K562 (cell line): ENCODE data around the gene C21orf58. TPM values are rescaled to one million over a fixed set of nuclear protein-coding genes. Genes with fewer than 3 reads are reported as not detected.

Source experiments
- ATAC-seq: fragments of 200-7000 bp; cut with Tn5 transposase; 3 replicates; pipeline ENCODE4 v1.9.1; 2020; ENCODE audit warnings: moderate library complexity
- BruUV-seq: library from RNA; stranded (reverse); fragments of 400-500 nt; replicated peaks from 2 replicates; lab custom pipeline; 2021; lab: Mats Ljungman, UMichigan
- CTCF ChIA-PET: fragments of 300-600 bp; formaldehyde crosslinking; extraction: SDS; loops from one replicate; lab custom pipeline; 2021; ENCODE audit warnings: low intra/inter-chr PET ratio; lab: Yijun Ruan, JAX
- POLR2A ChIA-PET: fragments of 300-600, 350-650 bp; sonication (Branson Sonifier 250); formaldehyde crosslinking; extraction: SDS; loops from one replicate; lab custom pipeline; 2021; ENCODE audit warnings: antibody characterized with exemption, inconsistent platforms; lab: Yijun Ruan, JAX
- DNase-seq, 4 experiments: peaks; one replicate each; pipeline versions ENCODE4 v3.0.0 to v3.0.0-alpha.2; 2011 to 2018; ENCODE audit warnings: low spot score in 3 of 4, mixed read lengths in 3 of 4; ENCODE audit errors: extremely low read depth in 1 of 4
- FAIRE-seq: peaks from 2 replicates; lab custom pipeline; 2011; peaks lifted over from hg19 to GRCh38; lab: Jason Lieb, UNC
- H2AFZ ChIP-seq: 2 replicates; pipeline ENCODE4 v1.6.0; 2011; ENCODE audit warnings: low read depth, low read length, control low read depth, inconsistent platforms
- H3K27ac ChIP-seq: fragments of 200-600 bp; 3 replicates; pipeline ENCODE4 v1.8.0; 2011; ENCODE audit warnings: low read depth, mild to moderate bottlenecking, control low read depth, inconsistent platforms, low read length, moderate library complexity, mixed read lengths; ENCODE audit errors: extremely low read depth
- H3K27me3 ChIP-seq, 2 experiments: fragments of 300-600 bp in 1 of 2; 2 replicates in 1 of 2; 3 replicates in 1 of 2; pipeline versions ENCODE4 v1.6.0 to v1.8.0; 2011; ENCODE audit warnings: inconsistent platforms in 2 of 2, low read length in 2 of 2, mild to moderate bottlenecking in 1 of 2, mixed read lengths in 1 of 2, moderate library complexity in 1 of 2; ENCODE audit not compliant: control insufficient read depth in 2 of 2, insufficient read depth in 2 of 2
- H3K36me3 ChIP-seq: fragments of 300-600 bp; 3 replicates; pipeline ENCODE4 v1.8.0; 2011; ENCODE audit warnings: mild to moderate bottlenecking, low read length, inconsistent platforms; ENCODE audit not compliant: control insufficient read depth, insufficient read depth
- H3K4me1 ChIP-seq, 2 experiments: fragments of 200-600 bp in 1 of 2; replicated peaks in 1 of 2; 2 replicates in 1 of 2; 3 replicates in 1 of 2; pipeline versions ENCODE4 v1.5.1 to v1.8.0; 2011; ENCODE audit warnings: inconsistent platforms in 2 of 2, low read length in 2 of 2, mild to moderate bottlenecking in 1 of 2, mixed read lengths in 1 of 2, moderate library complexity in 1 of 2; ENCODE audit not compliant: control insufficient read depth in 2 of 2, insufficient read depth in 2 of 2
- H3K4me2 ChIP-seq: 2 replicates; pipeline ENCODE4 v1.6.1; 2011; ENCODE audit warnings: low read length, control low read depth, inconsistent platforms, mixed read lengths; ENCODE audit not compliant: insufficient read depth
- H3K4me3 ChIP-seq: fragments of 200-600 bp; sonication (generic), shearing (Covaris generic); 2 replicates; pipeline ENCODE4 v1.5.1; 2016; ENCODE audit warnings: control low read depth, inconsistent platforms
- H3K79me2 ChIP-seq: fragments of 200-600 bp; 3 replicates; pipeline ENCODE4 v1.8.0; 2011; ENCODE audit warnings: low read length, inconsistent platforms; ENCODE audit not compliant: control insufficient read depth, insufficient read depth
- H3K9ac ChIP-seq, 2 experiments: 2 replicates each; pipeline versions ENCODE4 v1.6.0 to v1.6.1; 2011; ENCODE audit warnings: low read depth in 2 of 2, low read length in 2 of 2, control low read depth in 1 of 2, inconsistent platforms in 1 of 2, mild to moderate bottlenecking in 1 of 2, mixed read lengths in 1 of 2; ENCODE audit not compliant: insufficient read depth in 1 of 2
- H3K9me1 ChIP-seq: one replicate; pipeline ENCODE4 v1.6.0; 2011; ENCODE audit warnings: inconsistent platforms, mild to moderate bottlenecking, low read length, moderate library complexity; ENCODE audit not compliant: control insufficient read depth, insufficient read depth
- H3K9me3 ChIP-seq: replicated peaks from 2 replicates; pipeline ENCODE4 v1.5.1; 2011; ENCODE audit warnings: low read depth, low read length, inconsistent platforms; ENCODE audit not compliant: control insufficient read depth, insufficient read depth
- H4K20me1 ChIP-seq: replicated peaks from 2 replicates; pipeline ENCODE4 v1.6.1; 2011; ENCODE audit warnings: low read length, inconsistent platforms, mixed read lengths; ENCODE audit not compliant: control insufficient read depth, insufficient read depth
- WGBS: fragments of 100-300 bp; shearing (Covaris generic); methylation state at CpG from one replicate; pipeline ENCODE4 v1.1.6; 2016; ENCODE audit warnings: low coverage, mixed read lengths; ENCODE audit not compliant: insufficient coverage; ENCODE audit errors: missing lambda C conversion rate; 5-methylcytosine and 5-hydroxymethylcytosine counted together
- in situ Hi-C: fragments of 300-500 bp; cut with MboI; formaldehyde crosslinking; loops from 4 replicates; pipeline ENCODE4 v1.15.0; 2018; ENCODE audit warnings: inconsistent platforms, mixed read lengths
- intact Hi-C: fragments of 100-400 bp; cut with micrococcal nuclease; formaldehyde crosslinking; loops from 2 replicates; pipeline ENCODE4 v1.14.2; 2022
- polyA plus RNA-seq, 8 experiments: library from polyadenylated mRNA; depleted of rRNA in 4 of 8; stranded (reverse) in 5 of 8; unstranded in 3 of 8; fragments of >200 nt; fragmentation: Nextera tagmentation in 2 of 8; fragmentation: Illumina TruSeq in 1 of 8; extraction: Ambion mirVana in 2 of 8; extraction: Trizol in 1 of 8; gene quantifications; 2 replicates each; pipeline versions ENCODE4 v1.2.1 to v1.2.3, GENCODE V29; 2011 to 2014; ENCODE audit warnings: inconsistent platforms in 1 of 8, missing spikeins in 1 of 8
- total RNA-seq, 7 experiments: library from RNA; depleted of rRNA in 6 of 7; stranded (reverse); fragments of >200 nt in 6 of 7; fragmentation: Illumina TruSeq in 2 of 7; extraction: Trizol in 2 of 7; gene quantifications; 2 replicates each; pipeline versions ENCODE4 v1.2.1 to v1.2.3, GENCODE V29; 2011 to 2021; ENCODE audit warnings: low replicate concordance in 1 of 7
- TF ChIP-seq, protein P1 (sequence below): sonication (generic); formaldehyde crosslinking; IDR thresholded peaks from 2 replicates; pipeline ENCODE4 v1.8.1; 2023; ENCODE audit warnings: missing genetic modification reagents, mild to moderate bottlenecking, borderline replicate concordance

C21orf58 gene
- total and polyA plus RNA-seq, 9 of the 15 experiments (the other 6 are each of a cell fraction or from before 2014, with no cell fraction given) = 1.2 to 30.5 (median 12.4) TPM

DNA sequence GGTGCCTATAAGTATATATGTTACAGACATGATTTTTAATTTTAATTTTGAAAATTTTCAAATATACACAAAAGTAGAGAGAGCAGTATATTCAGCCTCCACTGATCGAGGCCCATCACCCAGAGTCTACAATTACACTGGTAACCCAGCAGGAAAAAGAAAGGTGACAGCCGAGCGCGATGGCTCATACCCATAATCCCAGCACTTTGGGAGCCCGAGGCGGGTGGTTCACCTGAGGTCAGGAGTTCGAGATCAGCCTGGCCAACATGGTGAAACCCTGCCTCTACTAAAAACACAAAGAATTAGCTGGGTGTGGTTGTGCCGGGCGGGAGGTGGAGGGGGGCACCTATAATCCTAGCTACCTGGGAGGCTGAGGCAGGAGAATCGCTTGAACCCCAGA, 36.1 kb downstream of the C21orf58 start:
- Histone ChIP-seq H2AFZ (no peak overlapping the region), H3K9ac (no peak overlapping the region; a peak in 1 of 4 replicates), H4K20me1 (0 out of 2 replicates have a peak, but pooled peaks cover 2% of the 10 kb centered on the region), H3K9me1 (peaks cover 3% of the 10 kb centered on the region), H3K27me3 (no peaks in the 10 kb centered on the region), H3K4me1 (peaks cover 18 to 23% of the 10 kb centered on the region in 2 experiments), H3K9me3 (peaks cover 13% of the 10 kb centered on the region; the same call in 1 of the 2 replicates), H3K27ac (no peak overlapping the region), H3K4me2 (no peak overlapping the region), H3K79me2 (peaks cover 47% of the 10 kb centered on the region), H3K36me3 (peaks cover 41% of the 10 kb centered on the region), H3K4me3 (peak overlapping the region; percentile 74; the same call in 1 of the 2 replicates)
- ChIA-PET POLR2A (no interaction called here), CTCF (no interaction called here)
- WGBS = 89% methylated on average over 10 of the region's 10 CpGs
- intact Hi-C loops = loop anchor here (5.0 to 10.0 kb wide), 2 partner anchors 143 to 170 kb away; partner anchors contain the start of gene DIP2A
- TF ChIP-seq, protein P1, sequence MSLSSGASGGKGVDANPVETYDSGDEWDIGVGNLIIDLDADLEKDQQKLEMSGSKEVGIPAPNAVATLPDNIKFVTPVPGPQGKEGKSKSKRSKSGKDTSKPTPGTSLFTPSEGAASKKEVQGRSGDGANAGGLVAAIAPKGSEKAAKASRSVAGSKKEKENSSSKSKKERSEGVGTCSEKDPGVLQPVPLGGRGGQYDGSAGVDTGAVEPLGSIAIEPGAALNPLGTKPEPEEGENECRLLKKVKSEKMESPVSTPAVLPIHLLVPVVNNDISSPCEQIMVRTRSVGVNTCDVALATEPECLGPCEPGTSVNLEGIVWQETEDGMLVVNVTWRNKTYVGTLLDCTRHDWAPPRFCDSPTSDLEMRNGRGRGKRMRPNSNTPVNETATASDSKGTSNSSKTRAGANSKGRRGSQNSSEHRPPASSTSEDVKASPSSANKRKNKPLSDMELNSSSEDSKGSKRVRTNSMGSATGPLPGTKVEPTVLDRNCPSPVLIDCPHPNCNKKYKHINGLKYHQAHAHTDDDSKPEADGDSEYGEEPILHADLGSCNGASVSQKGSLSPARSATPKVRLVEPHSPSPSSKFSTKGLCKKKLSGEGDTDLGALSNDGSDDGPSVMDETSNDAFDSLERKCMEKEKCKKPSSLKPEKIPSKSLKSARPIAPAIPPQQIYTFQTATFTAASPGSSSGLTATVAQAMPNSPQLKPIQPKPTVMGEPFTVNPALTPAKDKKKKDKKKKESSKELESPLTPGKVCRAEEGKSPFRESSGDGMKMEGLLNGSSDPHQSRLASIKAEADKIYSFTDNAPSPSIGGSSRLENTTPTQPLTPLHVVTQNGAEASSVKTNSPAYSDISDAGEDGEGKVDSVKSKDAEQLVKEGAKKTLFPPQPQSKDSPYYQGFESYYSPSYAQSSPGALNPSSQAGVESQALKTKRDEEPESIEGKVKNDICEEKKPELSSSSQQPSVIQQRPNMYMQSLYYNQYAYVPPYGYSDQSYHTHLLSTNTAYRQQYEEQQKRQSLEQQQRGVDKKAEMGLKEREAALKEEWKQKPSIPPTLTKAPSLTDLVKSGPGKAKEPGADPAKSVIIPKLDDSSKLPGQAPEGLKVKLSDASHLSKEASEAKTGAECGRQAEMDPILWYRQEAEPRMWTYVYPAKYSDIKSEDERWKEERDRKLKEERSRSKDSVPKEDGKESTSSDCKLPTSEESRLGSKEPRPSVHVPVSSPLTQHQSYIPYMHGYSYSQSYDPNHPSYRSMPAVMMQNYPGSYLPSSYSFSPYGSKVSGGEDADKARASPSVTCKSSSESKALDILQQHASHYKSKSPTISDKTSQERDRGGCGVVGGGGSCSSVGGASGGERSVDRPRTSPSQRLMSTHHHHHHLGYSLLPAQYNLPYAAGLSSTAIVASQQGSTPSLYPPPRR = no peak
- FAIRE-seq (no peak), ATAC-seq (no peak), DNase-seq (no peak)
- in situ Hi-C loops = no loop called here
- BruUV-seq = no TSS peak
